Astrocyte of the spinal cord (primary cell): ENCODE measurements around the gene ANTXR1.

Source experiments
- DNase-seq: peaks from one replicate; pipeline ENCODE4 v3.0.0; 2011; ENCODE audit warnings: low read depth, low spot score
- H3K4me3 ChIP-seq: 2 replicates; pipeline ENCODE4 v1.5.1; 2011; ENCODE audit warnings: low read depth, mild to moderate bottlenecking, low read length, moderate library complexity
- CTCF ChIP-seq: IDR thresholded peaks from 2 replicates; pipeline ENCODE4 v1.5.1; 2012; ENCODE audit warnings: low read depth, mild to moderate bottlenecking, low read length, inconsistent platforms
- in situ Hi-C: cut with HindIII; loops from 2 replicates; pipeline ENCODE4 v1.10.0; 2017; ENCODE audit warnings: low sequenced_read_pairs

ANTXR1 gene

GRCh38 chr2:69011611-69012157, 1.3 kb upstream of the ANTXR1 start:
- H3K4me3 ChIP-seq, result no peak overlapping the region
- TF ChIP-seq CTCF, result no peak
- DNase-seq, result no peak
- in situ Hi-C loops, result no loop called here

- H3K4me3 ChIP-seq, result peak overlapping the region; percentile 87
- in situ Hi-C loops, result no loop called here
- peak; percentile 78 for TF ChIP-seq CTCF
- DNase-seq, result peak; percentile 80
Observed at GRCh38 chr2:69012310-69013141, 453 bp upstream of the ANTXR1 start.

- DNase-seq, result peak; percentile 65
Observed at GRCh38 chr2:69013840-69014821, 1.2 kb downstream of the ANTXR1 start.

GRCh38 chr2:69017080-69017479, 4.1 kb downstream of the ANTXR1 start:
- in situ Hi-C loops, result no loop called here

More at GRCh38 chr2:69013840-69014821, 1.2 kb downstream of the ANTXR1 start:
- H3K4me3 ChIP-seq, result peak overlapping the region; percentile 87
- TF ChIP-seq CTCF, result peak; percentile 8
- in situ Hi-C loops, result no loop called here

GRCh38 chr2:69017835-69018234, 4.9 kb downstream of the ANTXR1 start:
- in situ Hi-C loops, result no loop called here
- no peak for DNase-seq
- TF ChIP-seq CTCF, result no peak
- H3K4me3 ChIP-seq, result no peak overlapping the region

More at GRCh38 chr2:69017080-69017479, 4.1 kb downstream of the ANTXR1 start:
- DNase-seq, result peak; percentile 73
- H3K4me3 ChIP-seq, result no peak overlapping the region
- TF ChIP-seq CTCF, result no peak

GRCh38 chr2:69018678-69019095, 5.7 kb downstream of the ANTXR1 start:
- DNase-seq, result no peak
- in situ Hi-C loops, result no loop called here

More at GRCh38 chr2:69018678-69019095, 5.7 kb downstream of the ANTXR1 start:
- no peak overlapping the region for H3K4me3 ChIP-seq
- TF ChIP-seq CTCF, result no peak
